Stimulated activated CD4-positive, alpha-beta T cell treated with anti-CD3 and anti-CD28 coated beads, TNF-alpha, amount 100 ng/mL, for 4 hours (primary cell): Measurements from ENCODE around the gene TES.
A peak's percentile ranks its signal among the peaks of the same experiment; 100 is the strongest.
"Not testable (repeated sequence)": the region's sequence is repeated elsewhere in the genome, so short reads cannot be mapped to it uniquely, and the experiment has no call there.

Experiments
- DNase-seq, 3 experiments: peaks; one replicate each; pipeline ENCODE4 v3.0.0-alpha.2; 2020; ENCODE audit warnings: low read depth in 3 of 3

Gene TES, protein sequence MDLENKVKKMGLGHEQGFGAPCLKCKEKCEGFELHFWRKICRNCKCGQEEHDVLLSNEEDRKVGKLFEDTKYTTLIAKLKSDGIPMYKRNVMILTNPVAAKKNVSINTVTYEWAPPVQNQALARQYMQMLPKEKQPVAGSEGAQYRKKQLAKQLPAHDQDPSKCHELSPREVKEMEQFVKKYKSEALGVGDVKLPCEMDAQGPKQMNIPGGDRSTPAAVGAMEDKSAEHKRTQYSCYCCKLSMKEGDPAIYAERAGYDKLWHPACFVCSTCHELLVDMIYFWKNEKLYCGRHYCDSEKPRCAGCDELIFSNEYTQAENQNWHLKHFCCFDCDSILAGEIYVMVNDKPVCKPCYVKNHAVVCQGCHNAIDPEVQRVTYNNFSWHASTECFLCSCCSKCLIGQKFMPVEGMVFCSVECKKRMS

DNA sequence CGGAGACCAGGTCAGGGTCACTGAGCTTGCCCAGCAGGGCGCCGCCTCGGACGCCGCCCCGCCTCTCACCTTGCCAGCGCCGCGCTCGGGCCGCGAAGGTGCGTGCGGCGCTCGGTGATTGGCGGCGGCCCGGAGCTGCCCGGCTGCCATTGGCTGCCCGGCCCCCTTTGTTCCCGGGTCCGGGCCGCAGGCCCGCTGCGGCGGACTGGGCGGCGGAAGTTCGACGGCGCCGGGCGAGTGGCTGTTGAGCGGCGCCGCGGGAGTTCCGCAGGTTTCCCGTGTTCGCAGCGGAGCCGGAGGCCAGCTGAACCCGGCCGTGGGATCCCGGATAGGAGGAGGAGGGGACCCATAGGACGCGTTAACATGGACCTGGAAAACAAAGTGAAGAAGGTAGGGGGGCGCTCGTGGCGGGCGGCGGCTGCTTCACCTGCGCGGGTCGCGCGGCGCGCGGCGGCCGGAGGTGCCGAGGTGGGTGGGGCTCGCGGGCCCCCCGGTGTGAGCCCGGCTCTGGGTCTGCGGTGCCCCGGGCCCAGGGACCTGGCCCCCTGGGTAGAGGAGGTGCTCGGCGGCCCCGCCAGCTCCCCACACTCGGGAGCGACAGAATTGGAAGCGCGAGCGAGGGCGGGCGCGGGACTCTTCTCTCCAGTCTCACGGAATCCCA is at the start of gene TES:
Gene TES, plus strand, starts transcription at position 195 of the 661 bp plus-strand sequence. Its CDS starts 169 bp downstream, at position 364.
- peak; percentile 23 to 52 (median 36) for DNase-seq

DNA sequence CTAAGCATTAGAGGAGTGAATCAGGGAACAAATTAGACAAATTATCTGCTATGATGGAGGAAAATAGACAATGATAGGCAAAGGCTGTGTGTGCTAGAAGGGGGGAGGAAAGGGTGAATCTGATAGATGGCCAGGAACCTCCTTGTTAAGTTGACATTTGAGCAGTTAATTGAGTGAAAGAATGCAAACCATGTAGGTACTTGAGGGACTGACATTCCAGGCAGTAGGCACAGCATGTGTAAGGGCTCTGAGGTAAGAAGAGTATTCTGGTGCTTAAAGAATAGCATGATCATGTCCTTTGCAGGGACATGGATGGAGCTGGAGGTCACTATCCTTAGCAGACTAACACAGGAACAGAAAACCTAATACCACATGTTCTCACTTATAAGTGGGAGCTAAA is 48.6 kb upstream of the TES start:
- DNase-seq: no peak

DNA sequence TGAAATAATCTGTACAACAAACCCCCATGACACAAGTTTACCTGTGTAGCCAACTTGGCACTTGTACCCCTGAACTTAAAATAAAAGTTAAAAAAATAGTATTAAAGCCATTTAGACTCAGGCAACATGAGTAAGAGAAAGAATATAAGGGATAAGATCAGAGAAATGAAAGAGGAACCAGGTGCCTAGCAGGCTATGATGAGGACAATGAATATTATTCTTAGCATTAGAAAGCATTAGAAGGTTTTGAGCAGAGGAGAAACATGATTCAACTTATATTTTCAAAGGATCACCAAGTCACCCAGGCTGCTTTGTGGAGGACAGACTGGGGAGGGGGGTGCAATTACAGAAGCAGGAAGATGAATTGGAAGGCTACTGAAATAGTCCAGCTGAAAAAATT is 48.1 kb upstream of the TES start:
- DNase-seq: no peak

DNA sequence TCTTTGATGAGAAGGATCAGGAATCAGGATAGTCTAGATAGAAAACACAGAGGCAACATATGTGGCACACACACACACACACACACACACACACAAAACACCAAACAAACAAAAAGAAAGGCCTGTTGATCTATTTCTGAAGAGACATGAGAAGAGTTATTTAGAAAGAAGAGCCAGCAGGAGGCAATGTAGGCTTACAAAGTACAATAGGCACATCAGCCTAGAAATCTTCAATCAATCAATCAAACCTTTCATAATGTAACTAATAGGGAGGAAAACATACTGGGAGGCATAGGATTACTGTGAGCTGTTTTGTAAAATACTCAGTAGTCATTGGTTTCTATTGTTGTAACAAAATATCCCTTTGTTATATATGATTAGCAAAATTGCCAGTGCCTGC is 47.3 kb upstream of the TES start:
- no peak for DNase-seq

DNA sequence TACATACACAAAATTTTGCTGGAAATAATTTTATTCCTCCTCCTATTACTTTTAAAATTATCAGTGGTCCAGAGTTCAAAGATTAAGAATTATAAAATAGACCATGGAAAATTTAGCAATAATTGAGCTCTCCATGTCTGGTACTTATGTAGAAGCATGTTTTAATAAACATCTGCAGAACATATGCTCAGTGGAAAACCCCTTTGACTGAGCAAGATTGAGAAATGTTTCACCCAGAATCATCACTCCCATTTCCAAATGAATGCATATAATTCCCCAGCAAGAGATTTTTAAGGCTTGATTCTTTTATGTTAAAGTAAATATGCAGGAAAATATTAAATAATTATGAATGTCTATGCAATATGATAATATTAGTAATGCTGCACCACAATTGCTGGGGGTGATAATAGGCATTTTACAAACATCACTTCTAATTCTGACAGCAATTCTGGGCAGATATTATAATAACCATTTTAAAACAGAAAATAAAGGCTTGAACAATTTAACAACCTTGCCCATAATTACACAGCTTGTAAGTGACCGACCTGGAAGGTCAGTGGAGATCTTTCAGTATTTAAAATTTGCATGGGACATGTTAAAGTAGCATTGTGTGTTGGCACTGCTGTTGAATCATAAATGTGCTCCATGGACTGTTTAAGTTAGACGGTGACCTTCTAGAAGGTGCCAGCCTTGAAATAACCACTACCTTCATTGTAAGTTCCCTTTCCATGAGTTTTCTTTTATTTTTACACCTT is 45.6 kb upstream of the TES start:
- DNase-seq: no peak

DNA sequence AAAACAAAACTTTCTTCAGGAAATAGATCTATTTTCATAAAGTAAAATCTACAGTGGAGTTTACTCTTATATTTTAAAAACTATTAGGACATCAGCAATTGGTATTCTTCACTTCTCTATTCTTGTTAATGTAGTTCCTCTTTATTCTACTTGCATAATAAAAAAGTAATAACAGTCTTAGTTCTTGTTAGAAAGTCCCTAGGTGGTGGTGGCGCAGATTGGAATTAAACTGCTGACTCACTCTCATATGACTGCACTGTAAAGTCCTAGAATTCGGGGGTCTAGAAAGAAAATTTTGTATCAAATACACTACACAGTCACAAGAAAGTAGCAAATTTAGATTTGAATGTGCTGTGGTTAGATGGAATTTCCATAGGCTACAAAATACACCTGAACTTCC is 44.6 kb upstream of the TES start:
- no peak for DNase-seq

DNA sequence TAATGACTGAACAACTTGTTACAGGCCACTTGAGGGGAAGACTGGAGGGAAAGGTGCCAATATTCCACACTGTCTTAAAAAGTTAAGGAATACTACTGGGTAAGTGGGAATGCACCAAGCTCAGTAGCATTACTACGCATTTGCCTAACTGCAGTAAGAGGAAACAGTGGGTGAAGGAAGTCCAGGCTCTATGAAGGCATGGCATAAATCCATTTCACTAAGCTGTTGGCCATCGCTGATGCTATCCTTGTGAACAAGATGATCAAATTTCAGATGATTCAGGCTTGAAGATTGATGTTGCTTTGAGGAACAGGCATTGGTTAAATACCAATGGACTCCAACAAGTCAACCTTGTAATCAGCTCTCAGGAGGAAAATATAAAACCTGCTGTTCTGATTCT is 44.2 kb upstream of the TES start:
- DNase-seq: no peak

DNA sequence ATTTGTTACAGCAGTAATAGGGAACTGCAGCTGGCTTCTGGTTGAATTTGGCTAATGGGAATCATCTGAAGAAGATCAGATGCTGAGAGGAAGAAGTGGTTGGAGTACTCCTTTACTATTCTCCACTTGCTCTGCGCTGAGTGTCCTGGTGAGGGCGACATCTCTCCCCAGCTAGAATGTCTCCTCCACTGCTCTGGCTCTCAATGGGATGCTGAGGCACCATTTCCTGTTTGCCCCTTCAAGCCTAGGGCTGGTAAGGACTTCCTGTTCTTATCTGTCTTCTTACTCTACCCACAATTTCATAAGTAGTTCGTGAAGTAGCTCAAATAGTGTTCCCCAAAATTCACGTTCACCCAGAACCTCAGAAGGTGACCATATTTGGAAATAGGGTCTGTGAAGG is 43.2 kb upstream of the TES start:
- no peak for DNase-seq

DNA sequence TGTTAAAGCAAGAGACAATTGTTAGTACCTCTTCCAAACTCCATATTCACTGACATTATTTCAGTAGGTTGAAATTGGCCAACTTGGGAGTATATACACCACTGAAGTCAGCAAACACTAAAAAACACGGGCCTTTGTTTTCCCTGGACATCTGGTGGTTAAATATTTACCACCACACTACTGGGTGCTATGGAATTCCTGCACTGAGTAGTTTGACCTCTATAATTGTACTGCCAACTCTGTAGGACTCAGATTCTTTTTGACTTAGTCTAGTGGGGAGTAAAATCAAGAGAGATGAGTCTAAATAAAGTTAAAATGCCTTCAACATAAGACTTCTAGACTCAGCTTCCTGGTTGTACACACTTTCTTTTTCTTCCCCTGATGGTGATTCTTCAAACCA is 41.3 kb upstream of the TES start:
- DNase-seq: no peak

DNA sequence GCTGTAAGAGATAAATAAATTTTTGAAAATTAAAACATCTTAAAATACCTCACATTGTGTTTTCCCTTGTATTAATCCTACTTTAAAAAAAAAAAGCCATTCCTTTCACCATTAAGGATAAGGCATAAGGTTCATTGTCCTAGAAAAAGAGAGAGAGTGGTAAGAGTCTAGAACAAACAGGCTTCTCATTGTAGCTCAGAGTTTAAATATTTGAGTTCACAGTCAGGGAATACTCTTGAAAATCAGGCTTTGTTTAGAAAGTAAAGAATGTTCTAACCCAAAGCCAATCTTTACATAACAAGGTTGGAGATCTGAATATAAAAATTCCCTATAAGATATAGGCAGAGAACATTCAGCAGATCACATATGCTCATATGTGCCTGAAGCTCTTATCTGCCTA is 40.2 kb upstream of the TES start:
- DNase-seq: no peak

DNA sequence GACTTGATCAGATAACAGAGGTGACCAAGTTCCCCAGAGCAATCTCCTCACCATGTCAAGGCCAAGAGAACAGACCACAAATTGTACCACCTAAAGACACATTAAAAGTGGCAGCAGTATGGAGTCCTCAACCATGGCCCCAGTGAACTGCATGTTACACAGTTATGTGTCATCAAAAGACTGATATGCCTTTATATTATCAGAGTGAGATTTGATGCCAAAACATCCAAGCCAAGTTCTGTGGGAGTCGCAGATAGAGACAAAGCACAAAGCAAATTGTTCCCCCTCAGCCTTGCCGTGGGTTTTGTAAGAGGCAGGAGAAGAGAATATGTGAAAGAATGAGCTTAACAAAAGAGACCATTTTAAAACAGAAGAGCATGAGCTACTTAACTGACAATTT is 39.2 kb upstream of the TES start:
- no peak for DNase-seq

DNA sequence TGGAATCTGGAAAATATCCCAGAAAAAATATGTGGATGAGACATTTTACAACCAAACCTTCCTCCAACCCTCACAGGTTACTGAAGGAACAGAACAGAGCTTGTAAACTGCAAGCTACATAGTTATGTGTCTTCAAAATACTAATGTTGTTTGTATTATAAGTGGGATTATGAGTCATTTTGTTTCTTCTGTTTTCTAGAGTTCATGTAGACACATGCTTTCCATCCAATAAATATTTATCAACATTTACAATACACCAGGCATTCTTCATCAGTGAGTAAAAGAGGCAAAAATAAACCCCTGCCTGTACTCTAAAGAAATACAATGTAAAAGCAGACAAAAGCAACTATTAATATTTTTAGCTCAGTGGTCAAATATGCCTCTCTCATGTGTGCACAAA is 38.0 kb upstream of the TES start:
- DNase-seq: no peak

DNA sequence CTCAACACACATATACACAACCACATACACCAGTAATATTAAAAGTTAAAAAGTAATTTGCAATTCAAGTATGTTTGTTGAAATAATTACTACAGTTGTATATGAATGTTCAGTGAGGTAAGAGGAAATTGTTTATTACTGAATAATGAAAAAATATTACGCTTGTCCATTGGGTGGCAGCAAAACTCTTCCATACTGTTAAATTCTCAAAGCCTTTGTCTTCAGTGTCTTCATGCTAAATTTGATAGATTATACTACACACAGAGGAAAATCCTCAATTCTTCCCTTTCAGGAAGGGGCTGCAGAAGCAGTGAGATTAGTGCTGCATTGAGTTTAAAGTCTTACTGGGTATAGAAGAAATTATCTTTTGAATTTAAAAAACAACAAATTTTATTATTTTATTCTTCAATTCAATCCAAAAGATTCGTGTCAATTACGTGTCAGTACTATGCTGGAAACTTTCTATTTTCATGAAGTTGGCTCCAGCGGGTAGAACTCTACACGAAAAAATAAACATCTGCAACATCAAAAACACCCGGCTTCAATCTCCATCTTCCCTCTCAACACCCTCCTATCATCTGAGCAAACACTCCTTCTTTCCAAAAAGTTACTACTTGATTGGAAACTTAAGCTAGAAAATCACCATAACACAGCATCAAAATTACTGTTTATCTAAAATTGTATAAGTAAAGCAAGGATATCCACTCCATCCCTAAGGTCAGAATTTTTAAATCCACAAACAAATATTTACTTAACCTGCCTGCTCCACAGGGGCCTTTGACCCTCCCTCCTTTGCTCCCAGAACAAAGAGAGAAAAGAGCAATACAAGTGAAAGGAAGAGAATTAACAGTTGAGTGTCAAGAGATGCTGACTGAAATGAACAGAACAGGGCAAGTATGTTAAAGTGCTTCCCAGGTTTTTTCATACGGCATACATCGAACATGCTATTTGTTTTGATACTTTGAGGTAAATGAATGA is 37.0 kb upstream of the TES start:
- no peak for DNase-seq

DNA sequence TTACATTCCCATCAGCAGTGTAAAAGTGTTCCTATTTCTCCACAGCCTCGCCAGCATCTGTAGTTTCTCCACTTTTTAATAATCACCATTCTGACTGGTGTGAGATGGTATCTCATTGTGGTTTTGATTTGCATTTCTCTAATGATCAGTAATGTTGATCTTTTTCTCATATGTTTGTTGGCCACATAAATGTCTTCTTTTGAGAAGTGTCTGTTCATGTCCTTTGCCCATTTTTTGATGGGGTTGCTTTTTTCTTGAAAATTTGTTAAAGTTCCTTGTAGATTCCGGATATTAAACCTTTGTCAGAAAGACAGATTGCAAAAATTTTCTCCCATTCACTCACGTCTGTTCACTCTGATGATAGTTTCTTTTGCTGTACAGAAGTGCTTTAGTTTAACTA is 35.2 kb upstream of the TES start:
- not testable (repeated sequence) for DNase-seq

DNA sequence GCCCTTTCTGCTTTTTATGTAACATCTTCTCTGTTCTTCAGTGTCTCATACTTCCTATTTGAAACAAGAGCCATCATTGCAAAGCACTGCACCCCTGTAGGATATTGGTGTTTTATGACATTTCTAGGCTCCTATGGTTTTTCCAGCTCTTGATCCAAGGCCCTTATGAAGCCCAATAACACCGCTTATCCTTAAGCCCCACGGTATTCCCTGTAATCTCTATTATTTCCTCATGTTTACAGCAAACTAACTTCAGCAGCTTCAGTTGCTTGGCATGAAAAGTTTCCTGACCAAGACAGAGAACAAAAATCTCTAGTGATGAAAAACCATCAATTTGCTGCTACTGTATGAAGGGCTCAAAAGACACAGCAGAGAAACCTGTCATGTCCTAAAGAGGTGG is 34.1 kb upstream of the TES start:
- DNase-seq: no peak

DNA sequence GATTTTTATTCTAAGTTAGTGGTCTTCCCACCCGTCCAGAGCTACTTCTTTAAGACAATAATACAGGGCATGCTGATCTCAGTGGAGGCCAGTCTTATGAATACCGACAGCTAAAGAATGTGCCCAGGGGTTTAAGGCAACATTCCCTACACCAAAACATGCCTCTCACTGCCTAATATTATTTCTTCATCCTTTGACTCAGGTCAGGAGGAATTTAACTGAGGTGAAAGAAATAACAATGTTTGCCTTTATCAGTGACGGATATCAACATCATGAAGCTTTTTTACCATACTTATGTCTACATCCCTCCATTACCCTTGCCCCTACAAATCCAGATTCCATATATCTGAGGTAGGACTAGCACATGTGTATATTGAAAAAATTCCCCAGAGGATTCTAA is 33.3 kb upstream of the TES start:
- DNase-seq: no peak

DNA sequence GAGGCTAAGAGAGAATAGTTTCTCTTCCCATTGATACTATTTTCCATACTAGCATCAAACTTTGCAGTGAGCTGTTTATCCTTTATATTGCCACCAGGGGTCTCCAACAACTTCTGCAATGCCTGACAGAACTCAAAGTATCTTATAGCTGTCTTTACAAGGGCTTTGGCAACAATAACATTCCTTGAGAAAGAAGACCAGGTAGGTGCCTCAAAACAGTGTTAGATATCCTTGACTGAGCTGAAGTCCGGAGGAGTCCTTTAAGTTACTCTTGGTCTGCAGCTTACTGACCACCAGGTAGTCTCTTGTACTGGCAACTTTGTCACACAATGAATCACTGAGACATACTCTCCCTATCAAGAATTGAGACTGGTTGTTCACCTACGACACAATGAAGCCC is 30.0 kb upstream of the TES start:
- DNase-seq: no peak

DNA sequence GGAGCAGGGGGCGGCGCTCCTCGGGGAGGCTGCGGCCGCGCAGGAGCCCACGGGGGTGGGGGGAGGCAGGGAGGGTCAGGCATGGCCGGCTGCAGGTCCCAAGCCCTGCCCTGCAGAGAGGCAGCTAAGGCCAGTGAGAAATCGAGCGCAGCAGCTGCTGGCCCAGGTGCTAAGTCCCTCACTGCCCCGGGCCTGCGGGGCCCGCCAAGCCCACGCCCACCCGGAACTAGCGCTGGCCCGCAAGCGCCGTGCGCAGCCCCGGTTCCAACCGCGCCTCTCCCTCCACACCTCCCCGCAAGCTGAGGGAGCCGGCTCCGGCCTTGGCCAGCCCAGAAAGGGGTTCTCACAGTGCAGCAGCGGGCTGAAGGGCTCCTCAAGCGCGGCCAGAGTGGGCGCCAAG is 28.3 kb upstream of the TES start:
- no peak for DNase-seq

DNA sequence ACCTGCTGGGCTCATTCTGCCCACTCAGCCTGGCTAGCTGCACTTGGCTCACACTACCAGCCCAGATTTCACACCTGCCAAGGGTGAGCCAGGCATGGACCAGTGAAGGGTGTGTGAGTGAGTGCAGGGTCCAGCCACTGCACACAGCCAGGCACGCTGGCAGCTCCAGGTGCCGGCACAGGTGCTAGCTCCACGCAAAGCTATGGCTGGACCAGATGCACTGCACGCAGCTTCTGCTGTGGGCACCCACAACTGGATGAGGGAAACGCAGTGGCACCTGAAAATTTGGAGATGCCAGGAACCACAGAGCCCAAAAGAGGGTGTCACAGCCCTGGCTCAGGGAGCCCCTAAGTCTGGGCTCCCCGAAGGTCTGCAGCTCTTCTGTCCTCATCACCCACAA is 24.9 kb upstream of the TES start:
- no peak for DNase-seq

DNA sequence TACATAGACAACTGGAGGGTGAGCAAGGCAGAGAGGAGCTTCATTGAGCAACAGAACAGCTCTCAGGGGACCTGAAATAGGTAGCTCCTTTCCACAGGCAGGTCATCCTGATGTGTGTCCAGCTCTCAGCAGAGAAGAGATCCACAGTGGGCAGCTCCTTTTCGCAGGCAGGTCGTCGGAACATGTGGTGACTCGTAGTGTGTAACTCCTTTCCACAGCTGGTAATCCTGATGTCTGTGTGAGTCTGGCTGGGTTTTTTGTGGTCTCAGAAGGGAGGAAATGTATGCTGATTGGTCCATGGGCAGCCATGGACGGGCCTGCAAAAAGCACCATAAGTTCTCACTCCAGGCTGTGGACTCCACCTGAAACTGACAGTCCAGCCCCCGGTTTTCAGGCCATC is 24.4 kb upstream of the TES start:
- no peak for DNase-seq

DNA sequence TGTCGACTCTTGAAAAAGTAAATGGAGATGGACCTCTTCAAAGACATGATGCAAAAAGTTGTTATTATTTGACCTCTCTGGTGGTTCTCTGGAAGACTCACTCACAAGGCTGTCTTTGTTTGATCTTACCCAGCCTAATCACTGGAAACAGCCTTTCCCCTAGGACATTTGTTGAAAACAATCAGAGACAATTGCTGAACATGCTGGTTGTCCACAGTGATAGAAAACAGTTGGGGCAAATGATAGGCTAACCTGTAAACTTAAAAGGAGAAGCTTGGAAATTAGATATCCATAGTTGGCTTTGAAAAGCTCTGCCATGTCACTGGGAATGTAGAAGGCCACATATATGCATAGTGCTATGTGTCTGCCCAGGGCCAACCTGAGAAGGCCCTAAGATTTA is 22.9 kb upstream of the TES start:
- DNase-seq: no peak
